HG03139 (cell line): ENCODE data around the gene ADORA1.

Experiments used
- ATAC-seq: cut with Tn5 transposase; IDR thresholded peaks from one replicate; pipeline ENCODE4 v1.9.1; 2021; ENCODE audit not compliant: unreplicated experiment

ADORA1 gene

GRCh38 chr1:203210350-203210749 lies 82.8 kb downstream of the ADORA1 start:
- no peak for ATAC-seq

- ATAC-seq: no peak
These were observed 83.5 kb downstream of the ADORA1 start for GRCh38 chr1:203210988-203211387.

GRCh38 chr1:203211812-203212211 lies 84.3 kb downstream of the ADORA1 start:
- ATAC-seq: no peak

- no peak for ATAC-seq
These were observed 85.6 kb downstream of the ADORA1 start for GRCh38 chr1:203213126-203213525.

- ATAC-seq: no peak
These were observed 87.3 kb downstream of the ADORA1 start for GRCh38 chr1:203214871-203215270.

DNA sequence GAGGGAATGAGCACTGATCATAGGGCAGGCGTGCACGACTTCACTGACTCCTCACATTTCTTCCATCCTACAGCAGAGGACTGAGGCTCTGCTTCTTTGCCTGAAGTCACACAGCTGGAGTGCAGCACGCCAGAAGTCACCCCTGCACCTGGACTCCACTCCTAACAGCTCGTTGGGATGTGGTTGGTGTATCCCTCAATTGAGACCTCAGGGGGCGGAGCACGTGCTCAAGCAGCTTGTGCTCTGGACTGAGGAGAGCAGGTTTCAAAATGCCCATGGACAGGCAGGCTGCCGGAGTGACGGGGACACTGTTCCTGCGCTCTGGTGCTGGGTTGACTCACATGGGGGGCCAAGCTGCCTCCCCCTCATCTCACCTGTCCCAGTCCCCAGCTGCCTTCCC lies 88.0 kb downstream of the ADORA1 start:
- no peak for ATAC-seq

- no peak for ATAC-seq
These were observed 89.0 kb downstream of the ADORA1 start for GRCh38 chr1:203216274-203217138.
